HEK293 (cell line): Measurements from ENCODE around the gene AMN.

Experiments used
- CTCF ChIA-PET: fragments of 350-600 bp; formaldehyde crosslinking; extraction: SDS; loops from one replicate; lab custom pipeline; 2021; ENCODE audit warnings: antibody characterized with exemption; lab: Yijun Ruan, JAX
- POLR2A ChIA-PET: fragments of 300-600 bp; formaldehyde crosslinking; extraction: SDS; loops from one replicate; lab custom pipeline; 2020; ENCODE audit warnings: antibody characterized with exemption, inconsistent platforms; lab: Yijun Ruan, JAX
- H3K27ac ChIP-seq: fragments of 200-500 bp; sonication (Bioruptor generic); 2 replicates; pipeline ENCODE4 v1.5.1; 2014; ENCODE audit warnings: low read depth, low read length, control low read depth, inconsistent platforms; ENCODE audit errors: extremely low read depth
- H3K36me3 ChIP-seq, 2 experiments: fragments of 200-500 bp in 1 of 2; sonication (Bioruptor generic) in 1 of 2; 1 replicate in 1 of 2; 2 replicates in 1 of 2; pipeline ENCODE4 v1.5.1; 2014 to 2017; ENCODE audit warnings: inconsistent platforms in 2 of 2, low read length in 2 of 2; ENCODE audit not compliant: control insufficient read depth in 2 of 2, insufficient read depth in 1 of 2
- H3K4me1 ChIP-seq: fragments of 200-500 bp; sonication (Bioruptor generic); 2 replicates; pipeline ENCODE4 v1.5.1; 2014; ENCODE audit warnings: mild to moderate bottlenecking, low read length, inconsistent platforms; ENCODE audit not compliant: control insufficient read depth, insufficient read depth
- H3K4me3 ChIP-seq: 2 replicates; pipeline ENCODE4 v1.5.1; 2011; ENCODE audit warnings: low read depth, mild to moderate bottlenecking, control low read depth, low read length, moderate library complexity
- H3K9me3 ChIP-seq: fragments of 200-500 bp; sonication (Bioruptor generic); 2 replicates; pipeline ENCODE4 v1.5.1; 2014; ENCODE audit warnings: low read depth, low read length, inconsistent platforms; ENCODE audit not compliant: control insufficient read depth, insufficient read depth
- ATF2 ChIP-seq: fragments of 450-650 bp; formaldehyde crosslinking; IDR thresholded peaks from 2 replicates; pipeline ENCODE4 v1.5.1; 2016; ENCODE audit warnings: missing biosample characterization, missing genetic modification characterization, low read depth
- ELK4 ChIP-seq: IDR thresholded peaks from 2 replicates; pipeline ENCODE4 v1.6.1; 2011; ENCODE audit warnings: mild to moderate bottlenecking, low read depth, low read length, borderline replicate concordance
- GLI2 ChIP-seq: fragments of 450-650 bp; formaldehyde crosslinking; IDR thresholded peaks from 2 replicates; pipeline ENCODE4; 2017; ENCODE audit warnings: missing biosample characterization, missing genetic modification characterization, low read depth, borderline replicate concordance
- HOXA7 ChIP-seq: sonication (generic); formaldehyde crosslinking; IDR thresholded peaks from 2 replicates; pipeline ENCODE4 v1.8.1; 2022; ENCODE audit warnings: missing genetic modification reagents, borderline replicate concordance
- KLF17 ChIP-seq: fragments of 450-650 bp; formaldehyde crosslinking; IDR thresholded peaks from 2 replicates; pipeline ENCODE4 v1.5.1; 2016; ENCODE audit warnings: missing biosample characterization, missing genetic modification characterization
- OSR2 ChIP-seq: fragments of 450-650 bp; formaldehyde crosslinking; IDR thresholded peaks from 2 replicates; pipeline ENCODE4 v1.5.1; 2016; ENCODE audit warnings: missing biosample characterization, missing genetic modification characterization
- ZFP3 ChIP-seq: fragments of 450-650 bp; formaldehyde crosslinking; IDR thresholded peaks from 2 replicates; pipeline ENCODE4 v1.5.1; 2016; ENCODE audit warnings: low read depth, missing biosample characterization, missing genetic modification characterization
- ZFP69B ChIP-seq: fragments of 450-650 bp; formaldehyde crosslinking; IDR thresholded peaks from 2 replicates; pipeline ENCODE4 v1.5.1; 2016; ENCODE audit warnings: missing biosample characterization, missing genetic modification characterization
- ZNF155 ChIP-seq: fragments of 450-650 bp; formaldehyde crosslinking; IDR thresholded peaks from 2 replicates; pipeline ENCODE4 v1.5.1; 2016; ENCODE audit warnings: missing biosample characterization, missing genetic modification characterization
- ZNF19 ChIP-seq: fragments of 450-650 bp; formaldehyde crosslinking; IDR thresholded peaks from 2 replicates; pipeline ENCODE4; 2016; ENCODE audit warnings: missing biosample characterization, missing genetic modification characterization, low read depth
- ZNF202 ChIP-seq: fragments of 450-650 bp; formaldehyde crosslinking; IDR thresholded peaks from 2 replicates; pipeline ENCODE4 v1.5.1; 2016; ENCODE audit warnings: missing biosample characterization, missing genetic modification characterization, borderline replicate concordance
- ZNF280D ChIP-seq: fragments of 450-650 bp; formaldehyde crosslinking; IDR thresholded peaks from 2 replicates; pipeline ENCODE4 v1.5.1; 2016; ENCODE audit warnings: missing biosample characterization, missing genetic modification characterization
- ZNF324 ChIP-seq: fragments of 450-650 bp; formaldehyde crosslinking; IDR thresholded peaks from 2 replicates; pipeline ENCODE4 v1.5.1; 2016; ENCODE audit warnings: missing biosample characterization, missing genetic modification characterization
- ZNF394 ChIP-seq: fragments of 450-650 bp; formaldehyde crosslinking; IDR thresholded peaks from 2 replicates; pipeline ENCODE4 v1.5.1; 2016; ENCODE audit warnings: missing biosample characterization, missing genetic modification characterization, mild to moderate bottlenecking, moderate library complexity, borderline replicate concordance
- ZNF423 ChIP-seq: fragments of 450-650 bp; formaldehyde crosslinking; IDR thresholded peaks from 2 replicates; pipeline ENCODE4 v1.5.1; 2016; ENCODE audit warnings: missing biosample characterization, missing genetic modification characterization
- ZNF530 ChIP-seq: fragments of 450-650 bp; formaldehyde crosslinking; IDR thresholded peaks from 2 replicates; pipeline ENCODE4 v1.5.1; 2016; ENCODE audit warnings: low read depth, missing biosample characterization, missing genetic modification characterization
- ZNF544 ChIP-seq: fragments of 450-650 bp; formaldehyde crosslinking; IDR thresholded peaks from 2 replicates; pipeline ENCODE4 v1.5.0; 2017; ENCODE audit warnings: missing biosample characterization, missing genetic modification characterization
- ZNF548 ChIP-seq: fragments of 450-650 bp; formaldehyde crosslinking; IDR thresholded peaks from 2 replicates; pipeline ENCODE4 v1.5.1; 2016; ENCODE audit warnings: missing biosample characterization, missing genetic modification characterization
- ZNF549 ChIP-seq: fragments of 450-650 bp; IDR thresholded peaks from 2 replicates; pipeline ENCODE4 v1.5.1; 2018; ENCODE audit warnings: missing biosample characterization, missing genetic modification characterization, mild to moderate bottlenecking, inconsistent platforms, moderate library complexity
- ZNF580 ChIP-seq: fragments of 450-650 bp; formaldehyde crosslinking; IDR thresholded peaks from 2 replicates; pipeline ENCODE4 v1.5.1; 2016; ENCODE audit warnings: missing biosample characterization, missing genetic modification characterization
- ZNF610 ChIP-seq: fragments of 450-650 bp; formaldehyde crosslinking; IDR thresholded peaks from 2 replicates; pipeline ENCODE4 v1.5.1; 2016; ENCODE audit warnings: missing biosample characterization, missing genetic modification characterization, borderline replicate concordance
- ZNF621 ChIP-seq: fragments of 450-650 bp; formaldehyde crosslinking; IDR thresholded peaks from 2 replicates; pipeline ENCODE4 v1.5.1; 2017; ENCODE audit warnings: missing biosample characterization, missing genetic modification characterization
- ZNF658 ChIP-seq: fragments of 450-650 bp; formaldehyde crosslinking; IDR thresholded peaks from 2 replicates; pipeline ENCODE4; 2016; ENCODE audit warnings: missing biosample characterization, missing genetic modification characterization
- ZNF707 ChIP-seq: fragments of 450-650 bp; formaldehyde crosslinking; IDR thresholded peaks from 2 replicates; pipeline ENCODE4 v1.5.1; 2016; ENCODE audit warnings: missing biosample characterization, missing genetic modification characterization
- ZNF830 ChIP-seq: fragments of 450-650 bp; IDR thresholded peaks from 2 replicates; pipeline ENCODE4 v1.5.0; 2018; ENCODE audit warnings: missing biosample characterization, missing genetic modification characterization, low read depth, mild to moderate bottlenecking, moderate library complexity

The AMN gene

GRCh38 chr14:102891556-102891955, 30.9 kb upstream of the AMN start:
- POLR2A ChIA-PET, result no interaction called here
- peaks cover 0 to 60% of the 10 kb centered on the region in 2 experiments; a peak in 2 of 3 replicates for H3K36me3 ChIP-seq

GRCh38 chr14:102892651-102893050, 29.8 kb upstream of the AMN start:
- no peaks in the 10 kb centered on the region for H3K9me3 ChIP-seq
- H3K4me3 ChIP-seq, result no peak overlapping the region
- ChIA-PET POLR2A (no interaction called here), CTCF (no interaction called here)
- peaks cover 0 to 58% of the 10 kb centered on the region in 2 experiments; a peak in 2 of 3 replicates for H3K36me3 ChIP-seq
- no peaks in the 10 kb centered on the region for H3K4me1 ChIP-seq
- H3K27ac ChIP-seq, result no peak overlapping the region
- no peak for TF ChIP-seq ZFP69B (tag by site-specific recombination)
- no peak for TF ChIP-seq ZNF544

More at GRCh38 chr14:102891556-102891955, 30.9 kb upstream of the AMN start:
- Histone ChIP-seq H3K27ac (no peak overlapping the region), H3K4me3 (no peak overlapping the region), H3K4me1 (no peaks in the 10 kb centered on the region), H3K9me3 (no peaks in the 10 kb centered on the region)
- TF ChIP-seq HOXA7, result no peak
- no peak for TF ChIP-seq ZNF580 (tag by site-specific recombination)
- TF ChIP-seq ZNF548 (tag by site-specific recombination), result no peak
- TF ChIP-seq ZNF394 (tag by site-specific recombination), result no peak
- no peak for TF ChIP-seq KLF17 (tag by site-specific recombination)
- TF ChIP-seq ZNF155 (tag by site-specific recombination), result no peak
- TF ChIP-seq ZNF610 (tag by site-specific recombination), result no peak
- no peak for TF ChIP-seq ZNF830 (tag by site-specific recombination)
- TF ChIP-seq ZNF423 (tag by site-specific recombination), result no peak
- no peak for TF ChIP-seq ZFP3 (tag by site-specific recombination)
- TF ChIP-seq ZNF280D (tag by site-specific recombination), result no peak
- TF ChIP-seq ZNF530 (tag by site-specific recombination), result no peak
- CTCF ChIA-PET, result no interaction called here

GRCh38 chr14:102893452-102893851, 29.0 kb upstream of the AMN start:
- Histone ChIP-seq H3K9me3 (no peaks in the 10 kb centered on the region), H3K4me1 (no peaks in the 10 kb centered on the region), H3K4me3 (no peak overlapping the region), H3K27ac (no peak overlapping the region), H3K36me3 (peaks cover 0 to 57% of the 10 kb centered on the region in 2 experiments; a peak in 2 of 3 replicates)
- CTCF ChIA-PET, result no interaction called here
- POLR2A ChIA-PET, result no interaction called here
- TF ChIP-seq ZNF544 (no peak), GLI2 (tag by site-specific recombination) (no peak), ZNF549 (tag by site-specific recombination) (no peak), ZNF19 (tag by site-specific recombination) (no peak), ZNF658 (tag by site-specific recombination) (no peak), OSR2 (tag by site-specific recombination) (no peak), ZNF707 (no peak), ZNF202 (no peak), ELK4 (no peak), ZNF621 (no peak), ZNF324 (tag by site-specific recombination) (no peak), ATF2 (tag by site-specific recombination) (no peak)
